Kidney (tissue), 14 donors: Measurements from ENCODE around the gene ITGA2. TPM values are rescaled to one million over a fixed set of nuclear protein-coding genes. Genes with fewer than 3 reads are reported as not detected.

ENCODE experiments used
- DNase-seq, 5 donors: peaks; one replicate each; pipeline ENCODE4 v3.0.0-alpha.2; 2013 to 2020
- FAIRE-seq: peaks from 2 replicates; lab custom pipeline; 2012; peaks lifted over from hg19 to GRCh38; lab: Jason Lieb, UNC
- H3K27ac ChIP-seq, 2 donors: one replicate each; pipeline ENCODE4 v1.7.0; 2013; ENCODE audit warnings: low read depth in 2 of 2, low read length in 2 of 2, inconsistent platforms in 1 of 2
- H3K27me3 ChIP-seq: one replicate; pipeline ENCODE4 v1.7.1; 2013; ENCODE audit warnings: low read length, inconsistent platforms; ENCODE audit not compliant: control insufficient read depth, insufficient read depth
- H3K36me3 ChIP-seq, 3 donors: one replicate each; pipeline versions ENCODE4 v1.7.0 to v1.7.1; 2013; ENCODE audit warnings: low read length in 3 of 3, control low read depth in 1 of 3, inconsistent platforms in 1 of 3; ENCODE audit not compliant: insufficient read depth in 3 of 3, control insufficient read depth in 2 of 3
- H3K4me1 ChIP-seq, 3 donors: one replicate each; pipeline versions ENCODE4 v1.7.0 to v1.7.1; 2013; ENCODE audit warnings: low read length in 3 of 3, inconsistent platforms in 1 of 3, low read depth in 1 of 3; ENCODE audit not compliant: control insufficient read depth in 2 of 3, insufficient read depth in 2 of 3
- H3K4me3 ChIP-seq, 3 donors: one replicate each; pipeline versions ENCODE4 v1.7.0 to v1.8.1; 2013; ENCODE audit warnings: low read length in 3 of 3, control low read depth in 1 of 3, inconsistent platforms in 1 of 3
- H3K9ac ChIP-seq, 3 donors: one replicate each; pipeline versions ENCODE4 v1.7.0 to v1.7.1; 2013; ENCODE audit warnings: low read length in 3 of 3, control low read depth in 1 of 3, inconsistent platforms in 1 of 3
- H3K9me3 ChIP-seq, 3 donors: one replicate each; pipeline versions ENCODE4 v1.7.0 to v1.7.1; 2013; ENCODE audit warnings: low read length in 3 of 3, control low read depth in 1 of 3, inconsistent platforms in 1 of 3; ENCODE audit not compliant: control insufficient read depth in 2 of 3, insufficient read depth in 1 of 3
- intact Hi-C: fragments of 100-400 bp; cut with DNase I; formaldehyde crosslinking; loops from one replicate; pipeline ENCODE4 v1.11.1; 2022
- polyA plus RNA-seq: library from polyadenylated mRNA; stranded (reverse); fragments of 350-450 nt; fragmentation: Illumina TruSeq; extraction: RNeasy Lipid Tissue Mini Kit (QIAGEN cat#74804); gene quantifications from one replicate; pipeline ENCODE4 v1.2.3, GENCODE V29; 2014; ENCODE audit warnings: low read depth, low replicate concordance; ENCODE audit not compliant: insufficient read depth
- total RNA-seq: library from RNA; stranded (reverse); fragmentation: NEBNext Ultra II Directional; extraction: Animal tissue kit (Norgen Biotek cat#: 25700); gene quantifications from one replicate; pipeline ENCODE4 v1.2.1, GENCODE V29; 2021
- TF ChIP-seq, protein P1 (sequence below): IDR thresholded peaks from 3 replicates; pipeline ENCODE4 v1.5.1; 2012; ENCODE audit warnings: mild to moderate bottlenecking, moderate library complexity, borderline replicate concordance; ENCODE audit not compliant: insufficient read depth; ENCODE audit errors: extremely low read depth
- donor health status: control.
- donor health status: control.
- donor health status: control.
- donor health status: control.
- donor health status: control.
- donor health status: DM: yes; HTN: yes; CAD: no.
- donor health status: Normal renal cell carcinoma (clear cell type).

ITGA2 gene
- total and polyA plus RNA-seq, 2 donors from 2014 or later = 4.9 to 44.5 TPM

DNA sequence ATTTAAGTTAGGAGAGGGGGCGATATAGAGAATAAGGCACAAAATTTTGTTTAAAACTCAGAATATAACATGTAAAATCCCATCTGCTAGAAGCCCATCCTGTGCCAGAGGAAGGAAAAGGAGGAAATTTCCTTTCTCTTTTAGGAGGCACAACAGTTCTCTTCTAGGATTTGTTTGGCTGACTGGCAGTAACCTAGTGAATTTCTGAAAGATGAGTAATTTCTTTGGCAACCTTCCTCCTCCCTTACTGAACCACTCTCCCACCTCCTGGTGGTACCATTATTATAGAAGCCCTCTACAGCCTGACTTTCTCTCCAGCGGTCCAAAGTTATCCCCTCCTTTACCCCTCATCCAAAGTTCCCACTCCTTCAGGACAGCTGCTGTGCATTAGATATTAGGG, 102.1 kb downstream of the ITGA2 start:
- Histone ChIP-seq H3K27me3 (no peaks in the 10 kb centered on the region), H3K27ac (no peak overlapping the region), H3K9me3 (no peaks in the 10 kb centered on the region), H3K4me3 (no peak overlapping the region), H3K36me3 (no peaks in the 10 kb centered on the region), H3K9ac (no peak overlapping the region), H3K4me1 (no peaks in the 10 kb centered on the region)
- TF ChIP-seq, protein P1, sequence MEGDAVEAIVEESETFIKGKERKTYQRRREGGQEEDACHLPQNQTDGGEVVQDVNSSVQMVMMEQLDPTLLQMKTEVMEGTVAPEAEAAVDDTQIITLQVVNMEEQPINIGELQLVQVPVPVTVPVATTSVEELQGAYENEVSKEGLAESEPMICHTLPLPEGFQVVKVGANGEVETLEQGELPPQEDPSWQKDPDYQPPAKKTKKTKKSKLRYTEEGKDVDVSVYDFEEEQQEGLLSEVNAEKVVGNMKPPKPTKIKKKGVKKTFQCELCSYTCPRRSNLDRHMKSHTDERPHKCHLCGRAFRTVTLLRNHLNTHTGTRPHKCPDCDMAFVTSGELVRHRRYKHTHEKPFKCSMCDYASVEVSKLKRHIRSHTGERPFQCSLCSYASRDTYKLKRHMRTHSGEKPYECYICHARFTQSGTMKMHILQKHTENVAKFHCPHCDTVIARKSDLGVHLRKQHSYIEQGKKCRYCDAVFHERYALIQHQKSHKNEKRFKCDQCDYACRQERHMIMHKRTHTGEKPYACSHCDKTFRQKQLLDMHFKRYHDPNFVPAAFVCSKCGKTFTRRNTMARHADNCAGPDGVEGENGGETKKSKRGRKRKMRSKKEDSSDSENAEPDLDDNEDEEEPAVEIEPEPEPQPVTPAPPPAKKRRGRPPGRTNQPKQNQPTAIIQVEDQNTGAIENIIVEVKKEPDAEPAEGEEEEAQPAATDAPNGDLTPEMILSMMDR = no peak
- FAIRE-seq = no peak
- intact Hi-C loops = loop anchor here (10.0 kb wide), 1 partner anchor 136 kb away; no protein-coding TSS in a partner anchor
- no peak for DNase-seq

DNA sequence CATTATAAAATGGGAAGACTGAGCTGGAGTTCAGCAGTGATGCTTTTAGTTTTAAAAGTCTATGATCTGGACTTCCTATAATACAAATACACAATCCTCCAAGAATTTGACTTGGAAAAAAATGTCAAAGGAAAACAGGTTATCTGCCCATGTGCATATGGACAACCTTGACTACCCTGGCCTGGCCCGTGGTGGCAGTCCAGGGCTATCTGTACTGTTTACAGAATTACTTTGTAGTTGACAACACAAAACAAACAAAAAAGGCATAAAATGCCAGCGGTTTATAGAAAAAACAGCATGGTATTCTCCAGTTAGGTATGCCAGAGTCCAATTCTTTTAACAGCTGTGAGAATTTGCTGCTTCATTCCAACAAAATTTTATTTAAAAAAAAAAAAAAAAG, 103.1 kb downstream of the ITGA2 start:
- no peak overlapping the region for H3K9ac ChIP-seq
- no peak for FAIRE-seq
- intact Hi-C loops = loop anchor here (10.0 kb wide), 1 partner anchor 137 kb away; no protein-coding TSS in a partner anchor

DNA sequence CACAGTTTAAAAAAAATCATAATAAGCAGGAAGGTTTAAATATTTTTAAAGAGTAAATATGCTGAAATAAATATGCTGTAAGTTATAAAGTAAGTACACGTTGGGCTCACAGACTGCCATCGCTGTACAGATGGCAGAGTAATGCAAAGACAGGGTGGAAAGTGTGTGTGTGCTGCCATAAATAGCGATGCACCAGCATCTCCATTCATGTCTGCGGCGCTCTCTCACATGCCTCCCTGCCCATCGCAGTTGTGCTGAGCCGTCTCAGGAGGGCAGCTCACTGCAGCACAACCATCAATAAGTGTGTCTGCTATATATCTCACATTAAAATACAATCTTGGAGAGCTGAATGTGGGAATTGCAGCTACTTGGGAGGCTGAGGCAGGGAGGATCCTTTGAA, 106.1 kb downstream of the ITGA2 start:
- no peak overlapping the region for H3K4me3 ChIP-seq
- H3K9me3 ChIP-seq = no peaks in the 10 kb centered on the region
- no peak for FAIRE-seq
- H3K27ac ChIP-seq = no peak overlapping the region
- intact Hi-C loops = loop anchor here (10.0 kb wide), 1 partner anchor 140 kb away; no protein-coding TSS in a partner anchor
- H3K9ac ChIP-seq = no peak overlapping the region
- H3K36me3 ChIP-seq = peaks cover 4 to 27% (median 6%) of the 10 kb centered on the region in 3 donors
- H3K4me1 ChIP-seq = peaks cover 3 to 13% (median 6%) of the 10 kb centered on the region in 3 donors
- DNase-seq = no peak
- H3K27me3 ChIP-seq = no peaks in the 10 kb centered on the region
- TF ChIP-seq, protein P1 = no peak

More for the DNA sequence above, 103.1 kb downstream of the ITGA2 start:
- peaks cover 0 to 7% (median 2%) of the 10 kb centered on the region in 3 donors for H3K36me3 ChIP-seq
- H3K27ac ChIP-seq = no peak overlapping the region
- DNase-seq = no peak
- H3K27me3 ChIP-seq = no peaks in the 10 kb centered on the region
- no peaks in the 10 kb centered on the region for H3K4me1 ChIP-seq
- no peaks in the 10 kb centered on the region for H3K9me3 ChIP-seq
- H3K4me3 ChIP-seq = no peak overlapping the region
- TF ChIP-seq, protein P1 = no peak
